ENCODE results near the gene ZMYND12. TPM values are rescaled to one million over a fixed set of nuclear protein-coding genes. Genes with fewer than 3 reads are reported as not detected.
A peak's percentile ranks its signal among the peaks of the same experiment; 100 is the strongest.

ZMYND12 gene
- total RNA-seq, 1 donor from 2014 or later: 0.49 TPM

DNA sequence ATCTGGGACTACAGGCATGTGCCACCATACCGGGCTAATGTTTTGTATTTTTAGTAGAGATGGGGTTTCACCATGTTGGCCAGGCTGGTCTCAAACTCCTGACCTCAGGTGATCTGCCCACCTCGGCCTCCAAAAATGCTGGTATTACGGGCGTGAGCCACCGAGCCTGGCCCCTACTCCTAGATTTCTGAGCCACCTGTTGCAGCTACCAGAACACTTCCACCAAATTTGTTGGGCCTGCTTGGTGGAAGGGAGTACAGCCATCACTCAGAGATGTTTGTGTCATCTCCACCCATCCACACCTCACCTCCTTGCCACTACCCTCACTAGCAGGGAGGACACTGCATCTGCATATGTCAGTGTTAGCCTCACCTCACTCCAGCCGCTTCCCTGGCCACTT, 69.8 kb downstream of the ZMYND12 start:
- H3K36me3 Mint-ChIP-seq (ENCODE audit: unreplicated experiment): no peaks in the 10 kb centered on the region
- H3K4me3 Mint-ChIP-seq (ENCODE audit: unreplicated experiment): no peak overlapping the region
- no peak overlapping the region for H3K27ac Mint-ChIP-seq (ENCODE audit: unreplicated experiment)
- H3K9me3 Mint-ChIP-seq (ENCODE audit: unreplicated experiment): no peaks in the 10 kb centered on the region
- TF ChIP-seq, protein P1, sequence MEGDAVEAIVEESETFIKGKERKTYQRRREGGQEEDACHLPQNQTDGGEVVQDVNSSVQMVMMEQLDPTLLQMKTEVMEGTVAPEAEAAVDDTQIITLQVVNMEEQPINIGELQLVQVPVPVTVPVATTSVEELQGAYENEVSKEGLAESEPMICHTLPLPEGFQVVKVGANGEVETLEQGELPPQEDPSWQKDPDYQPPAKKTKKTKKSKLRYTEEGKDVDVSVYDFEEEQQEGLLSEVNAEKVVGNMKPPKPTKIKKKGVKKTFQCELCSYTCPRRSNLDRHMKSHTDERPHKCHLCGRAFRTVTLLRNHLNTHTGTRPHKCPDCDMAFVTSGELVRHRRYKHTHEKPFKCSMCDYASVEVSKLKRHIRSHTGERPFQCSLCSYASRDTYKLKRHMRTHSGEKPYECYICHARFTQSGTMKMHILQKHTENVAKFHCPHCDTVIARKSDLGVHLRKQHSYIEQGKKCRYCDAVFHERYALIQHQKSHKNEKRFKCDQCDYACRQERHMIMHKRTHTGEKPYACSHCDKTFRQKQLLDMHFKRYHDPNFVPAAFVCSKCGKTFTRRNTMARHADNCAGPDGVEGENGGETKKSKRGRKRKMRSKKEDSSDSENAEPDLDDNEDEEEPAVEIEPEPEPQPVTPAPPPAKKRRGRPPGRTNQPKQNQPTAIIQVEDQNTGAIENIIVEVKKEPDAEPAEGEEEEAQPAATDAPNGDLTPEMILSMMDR (IDR thresholded peaks at IDR 0.05; ENCODE audit: partially characterized antibody, unreplicated experiment): no peak
- peaks cover 3% of the 10 kb centered on the region for H3K27me3 Mint-ChIP-seq (ENCODE audit: unreplicated experiment)
- no peak for DNase-seq
- no peaks in the 10 kb centered on the region for H3K4me1 Mint-ChIP-seq (ENCODE audit: low read depth, unreplicated experiment)

DNA sequence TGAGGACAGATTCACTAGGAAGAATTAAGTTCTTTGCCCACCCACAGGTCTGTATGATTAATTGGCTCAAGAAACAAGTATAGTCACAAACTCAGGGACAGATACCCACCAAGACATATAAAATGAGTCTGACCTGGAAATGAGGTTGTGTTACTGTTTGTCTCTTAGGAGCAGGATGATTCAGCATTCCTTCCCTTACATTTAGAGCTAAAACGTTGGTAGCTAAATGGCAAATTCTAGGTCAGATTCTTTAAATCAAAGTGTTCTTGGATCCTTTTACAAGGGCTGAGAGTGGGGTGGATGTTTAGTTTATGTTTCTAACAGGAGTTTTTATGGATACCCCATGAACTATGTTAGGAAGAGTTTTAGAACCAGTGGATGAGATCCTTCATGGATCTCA, 70.5 kb downstream of the ZMYND12 start:
- H3K27me3 Mint-ChIP-seq (ENCODE audit: unreplicated experiment): peaks cover 3% of the 10 kb centered on the region
- DNase-seq: no peak
- no peaks in the 10 kb centered on the region for H3K4me1 Mint-ChIP-seq (ENCODE audit: low read depth, unreplicated experiment)
- no peaks in the 10 kb centered on the region for H3K36me3 Mint-ChIP-seq (ENCODE audit: unreplicated experiment)
- no peak overlapping the region for H3K4me3 Mint-ChIP-seq (ENCODE audit: unreplicated experiment)
- H3K27ac Mint-ChIP-seq (ENCODE audit: unreplicated experiment): no peak overlapping the region
- TF ChIP-seq, protein P1 (IDR thresholded peaks at IDR 0.05; ENCODE audit: partially characterized antibody, unreplicated experiment): no peak
- H3K9me3 Mint-ChIP-seq (ENCODE audit: unreplicated experiment): no peaks in the 10 kb centered on the region

GRCh38 chr1:42381280-42381673, 74.5 kb downstream of the ZMYND12 start:
- DNase-seq: no peak
- TF ChIP-seq, protein P1 (IDR thresholded peaks at IDR 0.05; ENCODE audit: partially characterized antibody, unreplicated experiment): no peak
- Mint-ChIP-seq H3K4me1 (ENCODE audit: low read depth, unreplicated experiment) (no peaks in the 10 kb centered on the region), H3K36me3 (ENCODE audit: unreplicated experiment) (no peaks in the 10 kb centered on the region), H3K27me3 (ENCODE audit: unreplicated experiment) (peaks cover 7% of the 10 kb centered on the region), H3K27ac (ENCODE audit: unreplicated experiment) (no peak overlapping the region), H3K9me3 (ENCODE audit: unreplicated experiment) (peaks cover 2% of the 10 kb centered on the region), H3K4me3 (ENCODE audit: unreplicated experiment) (peak overlapping the region; percentile 84)

GRCh38 chr1:42380586-42381279, 75.1 kb downstream of the ZMYND12 start, which contains the start of gene RIMKLA:
Gene RIMKLA, plus strand, starts transcription at chr1:42380792. Its CDS starts 143 bp downstream, at chr1:42380935.
- H3K27me3 Mint-ChIP-seq (ENCODE audit: unreplicated experiment): peaks cover 6% of the 10 kb centered on the region

More at GRCh38 chr1:42380586-42381279, 75.1 kb downstream of the ZMYND12 start, which contains the start of gene RIMKLA:
- peaks cover 2% of the 10 kb centered on the region for H3K9me3 Mint-ChIP-seq (ENCODE audit: unreplicated experiment)
- DNase-seq: peak; percentile 84
- H3K4me3 Mint-ChIP-seq (ENCODE audit: unreplicated experiment): peak within 1 kb of the TSS; percentile 88
- peak within 1 kb of the TSS; percentile 72 for H3K27ac Mint-ChIP-seq (ENCODE audit: unreplicated experiment)
- no peaks in the 10 kb centered on the region for H3K4me1 Mint-ChIP-seq (ENCODE audit: low read depth, unreplicated experiment)
- no peaks in the 10 kb centered on the region for H3K36me3 Mint-ChIP-seq (ENCODE audit: unreplicated experiment)
- TF ChIP-seq, protein P1 (IDR thresholded peaks at IDR 0.05; ENCODE audit: partially characterized antibody, unreplicated experiment): no peak

Other genes starting within 250 kb of the ZMYND12 start
- gene FOXJ3, start 120.8 kb downstream of the ZMYND12 start, total RNA-seq (ENCODE audit: unreplicated experiment): 45.0 TPM
- 4.1 TPM for gene RIMKLA, start 75.2 kb downstream of the ZMYND12 start, total RNA-seq (ENCODE audit: unreplicated experiment)
- gene PPCS, start 521 bp upstream of the ZMYND12 start, total RNA-seq (ENCODE audit: unreplicated experiment): 25.4 TPM
- 3.0 TPM for gene CCDC30, start 7.3 kb upstream of the ZMYND12 start, total RNA-seq (ENCODE audit: unreplicated experiment)
- 22.6 TPM for gene PPIH, start 202.4 kb upstream of the ZMYND12 start, total RNA-seq (ENCODE audit: unreplicated experiment)
- 531 TPM for gene YBX1, start 226.4 kb upstream of the ZMYND12 start, total RNA-seq (ENCODE audit: unreplicated experiment)